T-helper 17 cell (primary cell): ENCODE data around the gene ZNF835. TPM values are rescaled to one million over a fixed set of nuclear protein-coding genes. Genes with fewer than 3 reads are reported as not detected.

Experiments
- ATAC-seq: fragments of 150-1000 bp; cut with Tn5 transposase; 2 replicates; pipeline ENCODE4 v1.10.0; 2021; ENCODE audit warnings: mild to moderate bottlenecking, moderate library complexity
- DNase-seq, 3 donors: peaks; one replicate each; pipeline versions ENCODE4 v3.0.0 to v3.0.0-alpha.2; 2020 to 2021
- H3K9me3 ChIP-seq: one replicate; pipeline ENCODE4 v1.7.0; 2013; ENCODE audit warnings: low read length, mild to moderate bottlenecking; ENCODE audit not compliant: control insufficient read depth, poor library complexity, severe bottlenecking
- H3K27ac Mint-ChIP-seq: one replicate; pipeline ENCODE4 v1.8.0; 2022; ENCODE audit warnings: mild to moderate bottlenecking, moderate library complexity, mixed read lengths
- H3K27me3 Mint-ChIP-seq: one replicate; pipeline ENCODE4 v1.8.0; 2022; ENCODE audit warnings: mixed read lengths
- H3K36me3 Mint-ChIP-seq: one replicate; pipeline ENCODE4 v1.8.0; 2022; ENCODE audit warnings: low read depth, mixed read lengths
- H3K4me1 Mint-ChIP-seq: one replicate; pipeline ENCODE4 v1.8.0; 2022; ENCODE audit warnings: mild to moderate bottlenecking, mixed read lengths
- H3K4me3 Mint-ChIP-seq: one replicate; pipeline ENCODE4 v1.8.0; 2022; ENCODE audit warnings: mild to moderate bottlenecking, moderate library complexity, mixed read lengths
- total RNA-seq, 4 donors: library from RNA in 2 of 4; stranded (reverse) in 2 of 4; gene quantifications; one replicate each; pipeline ENCODE4 v1.2.3 and lab custom pipeline; 2022 to 2026

ZNF835 gene
- total RNA-seq (under 1 TPM; 0.83 to 0.99 TPM), total RNA-seq (lab: John Stamatoyannopoulos, UW) (0.75 to 4.3 reads per million in 2 donors)

DNA sequence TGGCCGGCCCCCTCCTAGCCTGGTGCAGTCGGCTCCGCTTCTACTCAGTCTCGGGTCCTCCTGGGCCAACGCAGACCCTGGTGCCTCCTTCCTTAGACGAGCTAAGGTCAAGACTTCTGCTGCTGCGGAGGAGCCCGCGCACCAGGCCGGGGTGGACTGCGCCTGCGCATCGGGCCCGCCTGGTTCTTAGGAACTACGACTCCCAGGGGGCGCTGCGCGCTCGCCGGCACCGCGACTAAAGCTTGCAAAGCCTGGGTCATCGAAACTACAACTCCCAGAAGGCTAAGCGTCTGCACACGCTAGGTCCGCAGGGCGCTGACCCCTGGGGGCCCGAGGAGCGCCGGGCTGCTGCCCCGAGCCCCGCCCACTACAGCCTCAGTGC is at the start of gene ZNF835:
Gene ZNF835 (minus strand): TSS at position 145 of the 382 bp plus-strand sequence. CDS start 6,559 bp downstream, outside the sequence.
- Mint-ChIP-seq H3K4me1 (peaks cover 2% of the 10 kb centered on the region), H3K36me3 (no peaks in the 10 kb centered on the region), H3K27me3 (no peaks in the 10 kb centered on the region), H3K27ac (peak within 1 kb of the TSS; percentile 17), H3K4me3 (peak within 1 kb of the TSS; percentile 88)
- H3K9me3 ChIP-seq: no peaks in the 10 kb centered on the region
- peak; percentile 42 to 77 (median 67) for DNase-seq
- peak; percentile 97 for ATAC-seq

DNA sequence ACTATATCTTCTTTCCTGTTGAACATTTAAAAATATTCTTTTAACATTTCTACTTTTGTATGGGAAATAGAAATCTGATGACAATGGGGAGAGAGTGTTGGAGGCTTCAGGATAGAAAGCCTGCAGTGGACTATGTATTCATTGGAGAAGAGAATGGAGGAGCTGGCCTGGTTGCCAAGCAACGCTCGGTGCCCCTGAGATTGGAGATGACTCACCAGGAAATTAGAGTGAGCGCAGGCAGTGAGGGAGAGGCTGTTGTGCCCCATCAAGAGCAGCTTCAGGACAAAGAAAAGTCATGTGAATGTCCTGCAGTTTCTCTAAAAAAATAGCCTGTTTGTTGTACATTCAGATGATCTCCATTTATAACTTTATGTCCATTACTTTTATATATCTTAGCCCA is 48.7 kb upstream of the ZNF835 start:
- no peak overlapping the region for H3K27ac Mint-ChIP-seq
- H3K36me3 Mint-ChIP-seq: peaks cover 4% of the 10 kb centered on the region
- no peak for DNase-seq
- H3K27me3 Mint-ChIP-seq: no peaks in the 10 kb centered on the region
- no peak for ATAC-seq
- no peaks in the 10 kb centered on the region for H3K4me1 Mint-ChIP-seq
- no peaks in the 10 kb centered on the region for H3K9me3 ChIP-seq
- no peak overlapping the region for H3K4me3 Mint-ChIP-seq

DNA sequence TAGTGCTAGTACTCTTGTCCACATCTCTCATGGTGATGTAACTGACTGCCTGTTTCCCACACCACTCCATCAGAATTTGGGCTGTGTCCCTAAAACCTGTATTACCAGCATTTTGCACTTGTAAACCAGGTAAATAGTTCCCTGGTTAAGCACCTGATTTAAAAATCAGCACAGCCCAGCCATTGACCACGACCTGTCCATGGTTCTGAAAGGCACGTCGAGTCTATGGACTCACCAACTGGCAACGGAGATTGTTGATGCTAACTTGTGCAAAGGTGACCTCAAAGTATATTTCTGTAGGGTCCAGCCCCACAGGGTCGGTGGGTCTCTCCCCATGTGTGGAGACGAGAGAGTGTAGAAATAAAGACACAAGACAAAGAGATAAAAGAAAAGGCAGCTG is 46.7 kb upstream of the ZNF835 start:
- DNase-seq (no peak), ATAC-seq (no peak)
- no peaks in the 10 kb centered on the region for H3K27me3 Mint-ChIP-seq
- no peak overlapping the region for H3K27ac Mint-ChIP-seq
- H3K4me1 Mint-ChIP-seq: no peaks in the 10 kb centered on the region
- no peak overlapping the region for H3K4me3 Mint-ChIP-seq
- H3K9me3 ChIP-seq: no peaks in the 10 kb centered on the region
- H3K36me3 Mint-ChIP-seq: peaks cover 4% of the 10 kb centered on the region

DNA sequence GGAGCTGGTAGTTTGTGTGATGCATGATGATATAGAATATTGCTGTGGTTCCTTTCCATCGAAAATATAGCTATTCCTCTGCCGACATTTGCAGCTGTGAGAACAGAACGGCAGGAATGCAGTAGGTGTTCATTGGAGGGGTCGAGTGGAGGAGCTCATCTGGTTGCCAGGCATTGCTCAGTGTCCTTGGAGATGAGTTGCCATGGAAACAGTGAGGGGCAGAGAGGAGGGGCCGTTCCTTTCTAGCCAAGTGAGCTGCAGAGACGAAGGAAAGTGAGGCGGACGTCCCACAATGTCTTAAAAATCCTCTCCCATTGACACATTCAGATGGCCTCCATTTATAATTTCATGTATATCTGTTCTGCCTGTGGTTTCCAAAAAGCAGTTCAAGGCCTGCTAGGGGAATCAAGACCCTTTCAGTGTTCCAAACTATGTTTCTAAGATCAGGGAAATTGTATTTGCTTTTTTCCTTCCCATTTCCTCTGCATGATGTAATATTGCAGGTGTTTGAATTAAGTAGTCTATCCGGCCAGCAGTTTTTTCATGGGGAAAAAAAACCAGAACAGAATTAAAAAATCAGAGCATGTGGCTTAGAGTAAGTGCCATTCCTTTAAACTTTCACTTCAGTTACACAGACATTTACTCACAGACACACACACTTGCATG is 41.2 kb upstream of the ZNF835 start:
- H3K4me1 Mint-ChIP-seq: no peaks in the 10 kb centered on the region
- no peak overlapping the region for H3K4me3 Mint-ChIP-seq
- H3K9me3 ChIP-seq: no peaks in the 10 kb centered on the region
- no peak overlapping the region for H3K27ac Mint-ChIP-seq
- ATAC-seq (no peak), DNase-seq (no peak)
- H3K36me3 Mint-ChIP-seq: peaks cover 4% of the 10 kb centered on the region
- H3K27me3 Mint-ChIP-seq: no peaks in the 10 kb centered on the region

DNA sequence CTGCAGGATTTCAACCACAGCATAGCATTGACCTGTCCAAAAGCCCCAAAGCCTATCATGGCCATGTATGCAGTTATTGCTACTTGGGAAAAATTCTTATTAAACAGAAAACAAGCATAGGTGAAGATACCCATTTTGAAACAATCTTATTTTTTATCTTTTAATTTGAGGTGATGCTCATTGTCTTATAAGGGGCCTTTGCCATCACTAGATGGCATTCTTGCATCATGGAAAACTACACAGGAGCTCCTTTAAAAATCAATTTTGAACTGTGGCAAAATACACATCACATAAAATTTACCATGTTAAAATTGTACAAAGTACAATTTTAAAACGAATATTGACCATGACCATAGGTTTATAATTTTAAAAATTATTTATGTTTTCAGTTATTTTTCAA is 38.9 kb upstream of the ZNF835 start:
- Mint-ChIP-seq H3K27me3 (no peaks in the 10 kb centered on the region), H3K36me3 (no peaks in the 10 kb centered on the region), H3K27ac (no peak overlapping the region), H3K4me3 (no peak overlapping the region), H3K4me1 (no peaks in the 10 kb centered on the region)
- H3K9me3 ChIP-seq: no peaks in the 10 kb centered on the region
- ATAC-seq (no peak), DNase-seq (no peak)

DNA sequence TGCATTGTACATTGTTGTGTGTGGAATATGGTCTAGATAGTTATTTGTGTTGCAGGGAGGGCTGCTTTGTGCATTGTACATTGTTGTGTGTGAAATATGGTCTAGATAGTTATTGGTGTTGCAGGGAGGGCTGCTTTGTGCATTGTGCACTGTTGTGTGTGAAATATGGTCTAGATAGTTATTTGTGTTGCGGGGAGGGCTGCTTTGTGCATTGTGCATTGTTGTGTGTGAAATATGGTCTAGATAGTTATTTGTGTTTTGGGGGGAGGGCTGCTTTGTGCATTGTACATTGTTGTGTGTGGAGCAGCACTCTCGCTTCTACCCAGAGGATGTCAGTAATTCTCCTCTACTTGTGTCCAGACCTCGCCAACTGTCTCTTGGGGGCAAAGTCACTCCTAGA is 36.3 kb upstream of the ZNF835 start:
- Mint-ChIP-seq H3K4me3 (no peak overlapping the region), H3K27ac (no peak overlapping the region)
- no peak for DNase-seq

DNA sequence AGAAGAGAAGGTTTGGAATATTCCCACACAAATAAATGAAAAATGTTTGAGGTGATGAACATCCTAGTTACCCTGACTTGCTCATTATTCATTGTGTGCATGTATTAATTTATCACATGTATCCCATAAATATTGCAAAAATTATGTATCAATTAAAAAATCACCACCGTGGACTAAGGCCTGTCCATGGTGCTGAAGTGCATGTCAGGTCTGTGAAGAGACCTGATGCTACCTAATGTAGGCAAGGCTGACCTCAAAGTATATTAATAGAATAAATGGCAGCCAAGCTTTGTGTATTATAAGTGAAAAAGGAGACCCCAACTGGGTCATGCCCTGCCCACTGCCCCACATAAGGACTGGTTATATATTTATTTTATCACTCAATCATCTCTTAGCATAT is 34.4 kb upstream of the ZNF835 start:
- Mint-ChIP-seq H3K36me3 (no peaks in the 10 kb centered on the region), H3K4me3 (no peak overlapping the region), H3K27ac (no peak overlapping the region), H3K27me3 (no peaks in the 10 kb centered on the region), H3K4me1 (no peaks in the 10 kb centered on the region)
- ATAC-seq (no peak), DNase-seq (no peak)
- peaks cover 3% of the 10 kb centered on the region for H3K9me3 ChIP-seq

More for the DNA sequence above, 36.3 kb upstream of the ZNF835 start:
- Mint-ChIP-seq H3K36me3 (no peaks in the 10 kb centered on the region), H3K27me3 (no peaks in the 10 kb centered on the region), H3K4me1 (no peaks in the 10 kb centered on the region)
- no peak for ATAC-seq
- H3K9me3 ChIP-seq: no peaks in the 10 kb centered on the region

DNA sequence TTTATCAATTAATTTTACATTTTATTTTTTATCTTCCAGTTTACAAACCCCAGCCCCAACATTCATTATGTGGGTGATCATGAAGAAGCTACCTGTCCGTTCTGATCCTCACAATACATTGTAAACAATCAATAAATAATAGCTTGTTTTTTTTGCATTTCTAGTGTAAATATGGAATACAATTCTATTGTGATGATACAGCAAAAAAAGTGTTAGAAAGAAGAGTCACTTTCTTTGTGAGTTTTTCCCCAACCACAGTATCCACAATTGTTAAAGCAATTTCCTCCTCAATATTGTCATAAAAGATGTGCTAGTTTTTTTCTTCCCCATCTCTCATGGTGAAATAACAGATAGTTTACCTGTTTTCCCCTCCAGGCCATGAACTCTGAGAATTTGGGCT is 30.3 kb upstream of the ZNF835 start:
- ATAC-seq: no peak
- Mint-ChIP-seq H3K4me1 (no peaks in the 10 kb centered on the region), H3K27me3 (no peaks in the 10 kb centered on the region), H3K4me3 (no peak overlapping the region), H3K36me3 (no peaks in the 10 kb centered on the region), H3K27ac (no peak overlapping the region)
- DNase-seq: no peak
- peaks cover 6% of the 10 kb centered on the region for H3K9me3 ChIP-seq

DNA sequence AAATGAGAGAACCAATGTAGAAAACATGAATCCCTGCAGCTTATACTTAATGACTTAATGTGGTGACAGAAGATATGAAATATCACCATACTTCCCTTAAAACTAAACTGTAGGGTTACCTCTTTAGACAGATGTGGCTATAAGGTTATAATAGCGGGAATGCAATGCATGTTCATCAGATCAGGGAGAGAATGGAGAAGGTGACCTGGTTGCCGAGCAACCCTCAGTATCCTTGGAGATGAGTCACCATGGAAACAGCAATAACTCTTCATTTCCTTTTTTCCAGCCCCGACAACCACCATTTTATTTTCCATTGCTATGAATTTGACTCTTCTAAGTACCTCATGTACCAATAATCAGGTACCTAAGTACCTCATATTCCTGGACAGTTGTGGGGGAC is 28.0 kb upstream of the ZNF835 start:
- H3K27me3 Mint-ChIP-seq: no peaks in the 10 kb centered on the region
- no peak overlapping the region for H3K27ac Mint-ChIP-seq
- H3K4me3 Mint-ChIP-seq: no peak overlapping the region
- peaks cover 6% of the 10 kb centered on the region for H3K9me3 ChIP-seq
- ATAC-seq: no peak
- no peaks in the 10 kb centered on the region for H3K36me3 Mint-ChIP-seq
- H3K4me1 Mint-ChIP-seq: no peaks in the 10 kb centered on the region
- DNase-seq: no peak

DNA sequence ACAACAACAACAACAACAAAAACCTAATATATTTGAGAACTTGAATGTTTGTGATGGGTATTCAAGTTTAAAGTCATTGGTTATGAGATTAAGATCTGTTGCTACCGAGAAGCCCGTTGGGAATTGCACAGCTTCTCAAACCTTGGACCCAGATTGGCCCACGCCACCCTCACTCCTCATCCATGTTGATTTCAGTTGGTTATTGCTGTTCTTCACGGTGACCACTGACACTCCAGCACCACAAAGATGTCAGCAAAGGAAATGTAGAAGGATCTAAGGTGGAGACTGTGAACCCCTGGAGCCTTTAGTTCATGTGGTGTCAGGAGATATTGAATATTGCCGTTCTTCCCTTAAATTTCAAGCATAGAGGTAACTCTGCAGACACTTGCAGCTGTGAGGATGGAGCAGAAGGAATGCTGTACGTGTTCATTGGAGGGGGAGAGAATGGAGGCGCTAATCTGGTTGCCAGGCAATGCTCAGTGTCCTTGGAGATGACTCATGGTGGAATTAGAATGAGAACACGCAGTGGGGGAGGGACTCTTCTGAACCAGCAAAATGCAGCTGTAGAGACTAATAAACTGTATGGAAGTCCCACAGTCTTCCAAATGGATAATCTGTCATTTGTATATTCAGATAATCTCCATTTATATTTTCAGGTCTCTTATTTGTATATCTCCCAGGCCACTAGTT is 20.8 kb upstream of the ZNF835 start:
- ATAC-seq (no peak), DNase-seq (no peak)
- peaks cover 1% of the 10 kb centered on the region for H3K9me3 ChIP-seq
- Mint-ChIP-seq H3K4me1 (no peaks in the 10 kb centered on the region), H3K27ac (no peak overlapping the region), H3K36me3 (peaks cover 3% of the 10 kb centered on the region), H3K4me3 (no peak overlapping the region), H3K27me3 (no peaks in the 10 kb centered on the region)

DNA sequence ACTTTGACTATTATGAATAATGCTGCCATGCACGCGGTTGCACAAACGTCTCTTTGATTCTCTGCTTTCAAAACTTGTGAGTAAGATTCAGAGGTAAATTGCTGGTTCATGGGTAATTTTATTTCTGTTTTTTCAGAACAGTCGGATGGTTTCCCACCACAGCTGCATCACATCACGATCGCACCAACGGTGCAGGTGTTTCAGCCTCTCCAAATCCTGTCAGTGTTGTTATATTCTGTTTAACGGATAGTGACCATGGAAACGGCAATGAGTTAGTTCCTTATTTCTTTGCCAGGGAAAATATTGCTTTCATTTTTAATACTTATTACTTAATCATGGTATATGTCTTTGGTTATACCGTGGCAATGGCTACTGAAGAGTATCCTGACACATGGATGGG is 19.1 kb upstream of the ZNF835 start:
- H3K27me3 Mint-ChIP-seq: no peaks in the 10 kb centered on the region
- DNase-seq (no peak), ATAC-seq (no peak)
- H3K36me3 Mint-ChIP-seq: peaks cover 3% of the 10 kb centered on the region
- H3K9me3 ChIP-seq: no peaks in the 10 kb centered on the region
- H3K4me3 Mint-ChIP-seq: no peak overlapping the region
- no peaks in the 10 kb centered on the region for H3K4me1 Mint-ChIP-seq
- no peak overlapping the region for H3K27ac Mint-ChIP-seq

DNA sequence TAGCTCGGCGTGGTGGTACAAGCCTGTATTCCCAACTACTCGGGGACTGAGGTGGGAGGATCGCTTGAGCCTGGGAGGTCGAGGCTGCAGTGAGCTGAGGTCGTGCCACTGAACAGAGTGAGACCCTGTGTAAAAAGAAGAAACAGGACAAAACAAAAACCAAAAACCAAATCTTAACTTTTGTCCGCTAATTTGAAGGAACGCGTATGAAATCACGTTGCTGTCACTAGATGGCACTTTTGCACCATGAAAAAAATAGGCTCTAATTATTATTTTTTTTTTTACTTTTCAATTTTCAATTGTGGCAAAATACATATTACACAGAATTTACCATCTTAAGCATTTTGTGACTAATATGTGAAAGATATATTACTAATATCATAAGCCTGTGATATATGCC is 17.6 kb upstream of the ZNF835 start:
- Mint-ChIP-seq H3K4me3 (no peak overlapping the region), H3K4me1 (no peaks in the 10 kb centered on the region), H3K27ac (no peak overlapping the region), H3K36me3 (peaks cover 3% of the 10 kb centered on the region), H3K27me3 (no peaks in the 10 kb centered on the region)
- ATAC-seq (no peak), DNase-seq (no peak)
- H3K9me3 ChIP-seq: no peaks in the 10 kb centered on the region

DNA sequence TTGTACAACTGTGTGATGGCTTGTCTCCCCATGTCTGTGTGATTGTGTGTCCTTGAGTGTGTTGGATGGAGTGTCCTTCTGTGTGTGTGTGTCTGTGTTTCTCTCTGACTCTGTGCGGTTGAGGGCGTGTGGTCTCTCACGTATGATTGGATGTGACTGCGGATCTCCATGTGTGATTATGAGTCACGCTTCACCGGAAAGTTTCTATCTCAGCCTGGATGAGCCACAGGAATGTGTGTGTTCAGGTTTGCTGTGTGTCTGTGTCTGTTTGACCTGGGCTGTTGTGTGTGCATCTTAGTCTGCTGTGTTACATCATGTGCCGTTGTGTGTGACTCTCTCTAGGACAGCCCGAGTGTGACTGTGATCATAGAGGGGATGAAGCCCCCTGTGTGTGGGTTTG is 15.5 kb upstream of the ZNF835 start:
- no peak overlapping the region for H3K4me3 Mint-ChIP-seq
- DNase-seq: no peak
- no peaks in the 10 kb centered on the region for H3K4me1 Mint-ChIP-seq
- no peak overlapping the region for H3K27ac Mint-ChIP-seq
- no peaks in the 10 kb centered on the region for H3K27me3 Mint-ChIP-seq
- ATAC-seq: no peak
- H3K36me3 Mint-ChIP-seq: no peaks in the 10 kb centered on the region
- no peaks in the 10 kb centered on the region for H3K9me3 ChIP-seq

DNA sequence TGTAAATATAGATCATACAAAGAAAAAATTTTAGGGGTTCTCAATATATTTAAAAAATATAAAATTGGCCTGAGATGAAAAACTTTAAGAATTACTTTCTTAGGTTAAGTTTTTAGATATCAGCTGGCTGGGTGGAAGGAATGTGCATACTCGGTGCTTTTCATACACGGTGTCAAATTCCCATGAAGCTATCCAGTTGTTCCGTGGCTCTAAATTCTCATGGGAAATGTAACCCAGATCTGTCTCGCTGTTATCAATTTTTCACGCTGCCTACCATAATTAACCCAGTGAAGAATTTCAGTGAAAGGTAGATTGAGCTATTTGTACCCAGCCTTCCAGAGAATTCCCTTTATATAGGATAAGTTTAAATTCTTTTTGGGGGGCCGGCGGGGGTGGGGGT is 11.6 kb upstream of the ZNF835 start:
- H3K27ac Mint-ChIP-seq: no peak overlapping the region

More for the DNA sequence above, 11.6 kb upstream of the ZNF835 start:
- H3K36me3 Mint-ChIP-seq: peaks cover 2% of the 10 kb centered on the region
- DNase-seq (no peak), ATAC-seq (no peak)
- no peaks in the 10 kb centered on the region for H3K9me3 ChIP-seq
- H3K4me3 Mint-ChIP-seq: no peak overlapping the region
- no peaks in the 10 kb centered on the region for H3K4me1 Mint-ChIP-seq
- H3K27me3 Mint-ChIP-seq: no peaks in the 10 kb centered on the region
